K562 (cell line): ENCODE data around the gene VPS33B. TPM values are rescaled to one million over a fixed set of nuclear protein-coding genes. Genes with fewer than 3 reads are reported as not detected.

Experiments
- NFE2 ChIP-seq: IDR thresholded peaks from 2 replicates; pipeline ENCODE4 v1.6.1; 2014; ENCODE audit warnings: antibody characterized with exemption, low read depth
- NFRKB ChIP-seq: fragments of 450-650 bp; IDR thresholded peaks from 2 replicates; pipeline ENCODE4 v1.6.1; 2016; ENCODE audit warnings: low read depth
- PPARD ChIP-seq: fragments of 250-450 bp; sonication (Bioruptor Pico); IDR thresholded peaks from 2 replicates; pipeline ENCODE4 v1.8.0; 2022; ENCODE audit warnings: inconsistent platforms, mild to moderate bottlenecking, moderate library complexity
- RUNX1 ChIP-seq: sonication (generic); IDR thresholded peaks from 2 replicates; pipeline ENCODE4 v1.6.1; 2016; ENCODE audit warnings: antibody characterized with exemption, low read depth
- SMARCC2 ChIP-seq: fragments of 450-650 bp; IDR thresholded peaks from 2 replicates; pipeline ENCODE4 v1.6.1; 2017; ENCODE audit warnings: antibody characterized with exemption, moderate library complexity, mild to moderate bottlenecking, low read depth
- STAG1 ChIP-seq: sonication (generic); formaldehyde crosslinking; IDR thresholded peaks from 2 replicates; pipeline ENCODE4 v1.5.0; 2020; ENCODE audit warnings: missing genetic modification reagents, borderline replicate concordance
- ZKSCAN8 ChIP-seq: fragments of 200-800 bp; sonication (Bioruptor generic); IDR thresholded peaks from 2 replicates; pipeline ENCODE4 v1.6.1; 2016; ENCODE audit warnings: missing genetic modification characterization, missing compliant biosample characterization
- ZNF143 ChIP-seq: sonication (generic); formaldehyde crosslinking; IDR thresholded peaks from 2 replicates; pipeline ENCODE4 v1.9.0; 2022; ENCODE audit warnings: mild to moderate bottlenecking, missing genetic modification reagents
- ZNF184 ChIP-seq: sonication (generic); formaldehyde crosslinking; IDR thresholded peaks from 2 replicates; pipeline ENCODE4 v1.5.0; 2020; ENCODE audit warnings: missing genetic modification reagents
- ZNF23 ChIP-seq: fragments of 250-450 bp; sonication (Bioruptor Pico); IDR thresholded peaks from 2 replicates; pipeline ENCODE4 v1.4.0; 2020; ENCODE audit warnings: mild to moderate bottlenecking
- ZNF316 ChIP-seq: fragments of 450-650 bp; IDR thresholded peaks from 2 replicates; pipeline ENCODE4 v1.6.1; 2016
- ZNF347 ChIP-seq: fragments of 450-650 bp; formaldehyde crosslinking; IDR thresholded peaks from 2 replicates; pipeline ENCODE4 v1.4.0; 2020; ENCODE audit warnings: low read depth, mild to moderate bottlenecking, moderate library complexity
- ZNF696 ChIP-seq: fragments of 250-450 bp; sonication (Bioruptor Pico); conservative IDR thresholded peaks from 2 replicates; pipeline ENCODE4 v1.4.0; 2020; ENCODE audit warnings: mild to moderate bottlenecking, moderate library complexity
- polyA plus RNA-seq, 8 experiments: library from polyadenylated mRNA; depleted of rRNA in 4 of 8; stranded (reverse) in 5 of 8; unstranded in 3 of 8; fragments of >200 nt; fragmentation: Nextera tagmentation in 2 of 8; fragmentation: Illumina TruSeq in 1 of 8; extraction: Ambion mirVana in 2 of 8; extraction: Trizol in 1 of 8; gene quantifications; 2 replicates each; pipeline versions ENCODE4 v1.2.1 to v1.2.3, GENCODE V29; 2011 to 2014; ENCODE audit warnings: inconsistent platforms in 1 of 8, missing spikeins in 1 of 8
- total RNA-seq, 7 experiments: library from RNA; depleted of rRNA in 6 of 7; stranded (reverse); fragments of >200 nt in 6 of 7; fragmentation: Illumina TruSeq in 2 of 7; extraction: Trizol in 2 of 7; gene quantifications; 2 replicates each; pipeline versions ENCODE4 v1.2.1 to v1.2.3, GENCODE V29; 2011 to 2021; ENCODE audit warnings: low replicate concordance in 1 of 7
- TF ChIP-seq, protein P1 (sequence below), 2 experiments: fragments of 450-650 bp in 1 of 2; IDR thresholded peaks; 2 replicates each; pipeline ENCODE4 v1.6.1; 2011 to 2017; ENCODE audit warnings: low read depth in 2 of 2, antibody characterized with exemption in 1 of 2, borderline replicate concordance in 1 of 2, low read length in 1 of 2, mild to moderate bottlenecking in 1 of 2, mixed read lengths in 1 of 2; ENCODE audit not compliant: control insufficient read depth in 1 of 2
- TF ChIP-seq, protein P2 (sequence below): fragments of 250-450 bp; sonication (Bioruptor Pico); IDR thresholded peaks from 2 replicates; pipeline ENCODE4 v1.9.0; 2021; ENCODE audit warnings: mild to moderate bottlenecking
- TF ChIP-seq, protein P3 (sequence below): IDR thresholded peaks from 3 replicates; pipeline ENCODE4 v1.6.1; 2011; ENCODE audit warnings: borderline replicate concordance, mild to moderate bottlenecking, moderate library complexity; ENCODE audit not compliant: insufficient read length; ENCODE audit errors: extremely low read depth
- TF ChIP-seq, protein P4 (sequence below), 2 experiments: fragments of 450-650 bp; IDR thresholded peaks; 2 replicates each; pipeline ENCODE4 v1.6.1; 2016
- TF ChIP-seq, protein P5 (sequence below): fragments of 450-650 bp; IDR thresholded peaks from 2 replicates; pipeline ENCODE4 v1.6.1; 2016; ENCODE audit warnings: borderline replicate concordance

VPS33B gene
- total and polyA plus RNA-seq, 9 of the 15 experiments (the other 6 are each of a cell fraction or from before 2014, with no cell fraction given): 9.4 to 25.5 (median 14.8) TPM

DNA sequence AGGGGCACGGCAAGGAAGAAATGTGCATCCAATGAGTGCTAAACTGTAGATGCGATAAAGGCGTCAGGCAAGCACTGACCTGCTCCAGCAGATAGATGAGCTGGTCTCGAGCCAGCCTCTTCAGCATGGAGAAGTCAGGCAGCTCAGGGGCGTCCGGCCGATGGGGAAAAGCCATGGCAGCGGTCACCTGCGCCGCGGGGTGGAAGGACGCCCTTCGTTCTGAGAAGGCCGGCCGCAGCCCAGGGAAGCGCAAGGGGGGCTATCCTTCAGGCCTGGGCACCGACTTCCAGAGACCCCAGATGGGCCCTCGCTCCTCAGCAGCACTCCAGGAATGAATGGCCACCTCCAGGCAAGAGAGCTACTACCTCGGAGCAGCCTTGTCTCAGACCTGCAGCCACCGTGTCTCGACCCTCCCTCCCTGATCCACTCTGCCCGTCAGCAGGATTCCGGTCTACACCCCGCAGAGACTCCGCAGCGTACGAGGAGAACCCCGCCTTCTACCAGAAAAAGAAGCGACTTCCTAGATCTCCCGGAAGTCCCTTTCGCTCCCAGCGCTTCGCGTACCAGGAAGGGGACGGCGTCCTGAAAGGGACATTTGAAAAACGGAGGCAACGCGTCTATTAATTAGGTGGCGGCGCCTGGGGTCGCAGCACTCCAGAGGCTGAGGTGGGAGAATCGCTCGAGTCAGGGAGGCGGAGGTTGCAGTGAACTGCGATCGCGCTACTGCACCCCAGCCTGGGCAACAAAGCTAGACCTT lies at the start of gene VPS33B (continued):
- TF ChIP-seq, protein P1, sequence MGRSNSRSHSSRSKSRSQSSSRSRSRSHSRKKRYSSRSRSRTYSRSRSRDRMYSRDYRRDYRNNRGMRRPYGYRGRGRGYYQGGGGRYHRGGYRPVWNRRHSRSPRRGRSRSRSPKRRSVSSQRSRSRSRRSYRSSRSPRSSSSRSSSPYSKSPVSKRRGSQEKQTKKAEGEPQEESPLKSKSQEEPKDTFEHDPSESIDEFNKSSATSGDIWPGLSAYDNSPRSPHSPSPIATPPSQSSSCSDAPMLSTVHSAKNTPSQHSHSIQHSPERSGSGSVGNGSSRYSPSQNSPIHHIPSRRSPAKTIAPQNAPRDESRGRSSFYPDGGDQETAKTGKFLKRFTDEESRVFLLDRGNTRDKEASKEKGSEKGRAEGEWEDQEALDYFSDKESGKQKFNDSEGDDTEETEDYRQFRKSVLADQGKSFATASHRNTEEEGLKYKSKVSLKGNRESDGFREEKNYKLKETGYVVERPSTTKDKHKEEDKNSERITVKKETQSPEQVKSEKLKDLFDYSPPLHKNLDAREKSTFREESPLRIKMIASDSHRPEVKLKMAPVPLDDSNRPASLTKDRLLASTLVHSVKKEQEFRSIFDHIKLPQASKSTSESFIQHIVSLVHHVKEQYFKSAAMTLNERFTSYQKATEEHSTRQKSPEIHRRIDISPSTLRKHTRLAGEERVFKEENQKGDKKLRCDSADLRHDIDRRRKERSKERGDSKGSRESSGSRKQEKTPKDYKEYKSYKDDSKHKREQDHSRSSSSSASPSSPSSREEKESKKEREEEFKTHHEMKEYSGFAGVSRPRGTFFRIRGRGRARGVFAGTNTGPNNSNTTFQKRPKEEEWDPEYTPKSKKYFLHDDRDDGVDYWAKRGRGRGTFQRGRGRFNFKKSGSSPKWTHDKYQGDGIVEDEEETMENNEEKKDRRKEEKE (IDR thresholded peaks at IDR 0.05; ENCODE audit: borderline replicate concordance in 1 of 2, control insufficient read depth in 1 of 2, low read depth in 2 of 2, low read length in 1 of 2): no peak
- TF ChIP-seq ZNF184 (peak; percentile 90), STAG1 (no peak), RUNX1 (0 out of 2 replicates have a peak, but pooled peaks have one; percentile 20), ZNF23 (CRISPR knock-in tag) (no peak), ZNF316 (no peak), ZKSCAN8 (no peak), SMARCC2 (no peak), NFRKB (peak; percentile 85), ZNF696 (no peak), ZNF347 (CRISPR knock-in tag) (no peak), PPARD (CRISPR knock-in tag) (no peak), NFE2 (no peak; the same call in 1 of the 2 replicates), ZNF143 (CRISPR knock-in tag) (0 out of 2 replicates have a peak, but pooled peaks have one; percentile 31)
- TF ChIP-seq, protein P2, sequence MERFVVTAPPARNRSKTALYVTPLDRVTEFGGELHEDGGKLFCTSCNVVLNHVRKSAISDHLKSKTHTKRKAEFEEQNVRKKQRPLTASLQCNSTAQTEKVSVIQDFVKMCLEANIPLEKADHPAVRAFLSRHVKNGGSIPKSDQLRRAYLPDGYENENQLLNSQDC (CRISPR knock-in tag): no peak
- TF ChIP-seq, protein P3, sequence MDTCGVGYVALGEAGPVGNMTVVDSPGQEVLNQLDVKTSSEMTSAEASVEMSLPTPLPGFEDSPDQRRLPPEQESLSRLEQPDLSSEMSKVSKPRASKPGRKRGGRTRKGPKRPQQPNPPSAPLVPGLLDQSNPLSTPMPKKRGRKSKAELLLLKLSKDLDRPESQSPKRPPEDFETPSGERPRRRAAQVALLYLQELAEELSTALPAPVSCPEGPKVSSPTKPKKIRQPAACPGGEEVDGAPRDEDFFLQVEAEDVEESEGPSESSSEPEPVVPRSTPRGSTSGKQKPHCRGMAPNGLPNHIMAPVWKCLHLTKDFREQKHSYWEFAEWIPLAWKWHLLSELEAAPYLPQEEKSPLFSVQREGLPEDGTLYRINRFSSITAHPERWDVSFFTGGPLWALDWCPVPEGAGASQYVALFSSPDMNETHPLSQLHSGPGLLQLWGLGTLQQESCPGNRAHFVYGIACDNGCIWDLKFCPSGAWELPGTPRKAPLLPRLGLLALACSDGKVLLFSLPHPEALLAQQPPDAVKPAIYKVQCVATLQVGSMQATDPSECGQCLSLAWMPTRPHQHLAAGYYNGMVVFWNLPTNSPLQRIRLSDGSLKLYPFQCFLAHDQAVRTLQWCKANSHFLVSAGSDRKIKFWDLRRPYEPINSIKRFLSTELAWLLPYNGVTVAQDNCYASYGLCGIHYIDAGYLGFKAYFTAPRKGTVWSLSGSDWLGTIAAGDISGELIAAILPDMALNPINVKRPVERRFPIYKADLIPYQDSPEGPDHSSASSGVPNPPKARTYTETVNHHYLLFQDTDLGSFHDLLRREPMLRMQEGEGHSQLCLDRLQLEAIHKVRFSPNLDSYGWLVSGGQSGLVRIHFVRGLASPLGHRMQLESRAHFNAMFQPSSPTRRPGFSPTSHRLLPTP: no peak
- TF ChIP-seq, protein P4, sequence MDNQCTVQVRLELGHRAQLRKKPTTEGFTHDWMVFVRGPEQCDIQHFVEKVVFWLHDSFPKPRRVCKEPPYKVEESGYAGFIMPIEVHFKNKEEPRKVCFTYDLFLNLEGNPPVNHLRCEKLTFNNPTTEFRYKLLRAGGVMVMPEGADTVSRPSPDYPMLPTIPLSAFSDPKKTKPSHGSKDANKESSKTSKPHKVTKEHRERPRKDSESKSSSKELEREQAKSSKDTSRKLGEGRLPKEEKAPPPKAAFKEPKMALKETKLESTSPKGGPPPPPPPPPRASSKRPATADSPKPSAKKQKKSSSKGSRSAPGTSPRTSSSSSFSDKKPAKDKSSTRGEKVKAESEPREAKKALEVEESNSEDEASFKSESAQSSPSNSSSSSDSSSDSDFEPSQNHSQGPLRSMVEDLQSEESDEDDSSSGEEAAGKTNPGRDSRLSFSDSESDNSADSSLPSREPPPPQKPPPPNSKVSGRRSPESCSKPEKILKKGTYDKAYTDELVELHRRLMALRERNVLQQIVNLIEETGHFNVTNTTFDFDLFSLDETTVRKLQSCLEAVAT (IDR thresholded peaks at IDR 0.05): 0 out of 4 replicates have a peak, but pooled peaks of 1 of the 2 experiments have one; percentile 9
- TF ChIP-seq, protein P5, sequence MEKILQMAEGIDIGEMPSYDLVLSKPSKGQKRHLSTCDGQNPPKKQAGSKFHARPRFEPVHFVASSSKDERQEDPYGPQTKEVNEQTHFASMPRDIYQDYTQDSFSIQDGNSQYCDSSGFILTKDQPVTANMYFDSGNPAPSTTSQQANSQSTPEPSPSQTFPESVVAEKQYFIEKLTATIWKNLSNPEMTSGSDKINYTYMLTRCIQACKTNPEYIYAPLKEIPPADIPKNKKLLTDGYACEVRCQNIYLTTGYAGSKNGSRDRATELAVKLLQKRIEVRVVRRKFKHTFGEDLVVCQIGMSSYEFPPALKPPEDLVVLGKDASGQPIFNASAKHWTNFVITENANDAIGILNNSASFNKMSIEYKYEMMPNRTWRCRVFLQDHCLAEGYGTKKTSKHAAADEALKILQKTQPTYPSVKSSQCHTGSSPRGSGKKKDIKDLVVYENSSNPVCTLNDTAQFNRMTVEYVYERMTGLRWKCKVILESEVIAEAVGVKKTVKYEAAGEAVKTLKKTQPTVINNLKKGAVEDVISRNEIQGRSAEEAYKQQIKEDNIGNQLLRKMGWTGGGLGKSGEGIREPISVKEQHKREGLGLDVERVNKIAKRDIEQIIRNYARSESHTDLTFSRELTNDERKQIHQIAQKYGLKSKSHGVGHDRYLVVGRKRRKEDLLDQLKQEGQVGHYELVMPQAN: peak; percentile 76; the same call in 1 of the 2 replicates
